ENCODE data around the gene ABHD3. TPM values are rescaled to one million over a fixed set of nuclear protein-coding genes. Genes with fewer than 3 reads are reported as not detected.
"Not testable (repeated sequence)": the region's sequence is repeated elsewhere in the genome, so short reads cannot be mapped to it uniquely, and the experiment has no call there.

The ABHD3 gene
- total RNA-seq, 2 experiments from 2014 or later = 17.8 to 18.0 TPM

DNA sequence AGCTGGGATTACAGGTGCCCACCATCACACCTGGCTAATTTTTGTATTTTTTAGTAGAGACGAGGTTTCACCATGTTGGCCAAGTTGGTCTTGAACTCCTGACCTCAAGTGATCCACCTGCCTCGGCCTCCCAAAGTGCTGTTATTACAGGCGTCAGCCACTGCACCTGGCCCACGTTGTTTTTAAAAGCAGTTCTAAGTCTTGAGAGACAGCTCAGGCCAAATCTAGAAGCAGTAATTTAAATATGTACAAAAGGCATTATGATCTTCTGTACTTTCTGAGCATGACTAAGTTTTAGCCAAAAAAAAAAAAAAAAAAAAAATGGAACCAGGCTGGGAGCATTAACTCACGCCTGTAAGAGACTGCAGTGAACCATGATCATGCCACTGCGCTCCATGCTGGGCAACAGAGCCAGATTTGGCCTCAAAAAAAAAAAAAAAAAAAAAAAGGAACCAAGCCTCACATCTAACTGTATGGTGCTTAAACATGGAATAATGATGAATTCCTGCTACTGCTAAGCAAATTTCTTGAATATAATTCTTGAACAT lies 4.0 kb downstream of the ABHD3 start:
- Mint-ChIP-seq H3K4me3 (no peak overlapping the region), H3K4me1 (ENCODE audit: low read depth) (peaks cover 19% of the 10 kb centered on the region), H3K36me3 (ENCODE audit: low read depth) (peaks cover 35% of the 10 kb centered on the region), H3K9me3 (no peaks in the 10 kb centered on the region), H3K27ac (no peak overlapping the region), H3K27me3 (no peaks in the 10 kb centered on the region)
- CTCF ChIA-PET = interaction anchor here (0.8 to 1.9 kb wide), 4 partner anchors 9 to 100 kb away, joined by 3 to 8 read pairs (median 4); partner anchors contain the start of gene ESCO1
- DNase-seq = no peak
- intact Hi-C loops (cut with micrococcal nuclease) = loop anchor here (10.0 kb wide), 1 partner anchor 86 kb away; the partner anchor contains the start of gene SNRPD1
- POLR2A ChIA-PET = interaction anchor here (1.2 kb wide), 1 partner anchor 87 kb away, joined by 3 read pairs; no protein-coding TSS in a partner anchor
- no peak for ATAC-seq
- TF ChIP-seq, protein P1, sequence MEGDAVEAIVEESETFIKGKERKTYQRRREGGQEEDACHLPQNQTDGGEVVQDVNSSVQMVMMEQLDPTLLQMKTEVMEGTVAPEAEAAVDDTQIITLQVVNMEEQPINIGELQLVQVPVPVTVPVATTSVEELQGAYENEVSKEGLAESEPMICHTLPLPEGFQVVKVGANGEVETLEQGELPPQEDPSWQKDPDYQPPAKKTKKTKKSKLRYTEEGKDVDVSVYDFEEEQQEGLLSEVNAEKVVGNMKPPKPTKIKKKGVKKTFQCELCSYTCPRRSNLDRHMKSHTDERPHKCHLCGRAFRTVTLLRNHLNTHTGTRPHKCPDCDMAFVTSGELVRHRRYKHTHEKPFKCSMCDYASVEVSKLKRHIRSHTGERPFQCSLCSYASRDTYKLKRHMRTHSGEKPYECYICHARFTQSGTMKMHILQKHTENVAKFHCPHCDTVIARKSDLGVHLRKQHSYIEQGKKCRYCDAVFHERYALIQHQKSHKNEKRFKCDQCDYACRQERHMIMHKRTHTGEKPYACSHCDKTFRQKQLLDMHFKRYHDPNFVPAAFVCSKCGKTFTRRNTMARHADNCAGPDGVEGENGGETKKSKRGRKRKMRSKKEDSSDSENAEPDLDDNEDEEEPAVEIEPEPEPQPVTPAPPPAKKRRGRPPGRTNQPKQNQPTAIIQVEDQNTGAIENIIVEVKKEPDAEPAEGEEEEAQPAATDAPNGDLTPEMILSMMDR (IDR thresholded peaks at IDR 0.05) = no peak

DNA sequence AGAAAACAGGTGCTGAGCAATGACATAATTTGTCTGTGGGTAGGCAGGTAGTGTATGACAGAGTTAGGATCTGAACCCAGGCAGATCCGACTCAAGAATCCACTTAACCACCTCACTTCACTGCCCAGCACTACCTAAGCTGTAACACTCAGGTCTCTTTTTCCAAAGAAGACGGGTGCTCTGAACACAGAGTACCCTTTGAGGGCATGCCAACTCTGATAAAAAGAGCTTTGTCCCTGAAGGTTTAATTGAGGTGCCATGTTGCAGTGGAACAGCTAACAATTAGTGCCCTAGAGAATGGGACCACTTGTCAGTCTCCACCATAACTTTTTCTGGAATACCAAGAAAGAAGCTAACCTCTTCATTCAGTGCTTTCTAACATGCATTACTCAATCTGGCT lies 11.3 kb downstream of the ABHD3 start:
- peaks cover 45% of the 10 kb centered on the region for H3K36me3 Mint-ChIP-seq (ENCODE audit: low read depth)
- DNase-seq (no peak), ATAC-seq (no peak)
- H3K4me1 Mint-ChIP-seq (ENCODE audit: low read depth) = peaks cover 2% of the 10 kb centered on the region
- ChIA-PET CTCF (interaction anchor here (1.4 kb wide), 1 partner anchor 93 kb away, joined by 5 read pairs; the partner anchor contains the start of gene ESCO1), POLR2A (interaction anchor here (0.6 to 0.8 kb wide), 2 partner anchors 80 to 222 kb away, joined by 3 to 4 read pairs; partner anchors contain the start of gene SNRPD1)
- no peaks in the 10 kb centered on the region for H3K27me3 Mint-ChIP-seq
- intact Hi-C loops (cut with micrococcal nuclease) = no loop called here
- no peak overlapping the region for H3K27ac Mint-ChIP-seq
- no peak overlapping the region for H3K4me3 Mint-ChIP-seq
- TF ChIP-seq, protein P1 (IDR thresholded peaks at IDR 0.05) = no peak
- peaks cover 6% of the 10 kb centered on the region for H3K9me3 Mint-ChIP-seq

DNA sequence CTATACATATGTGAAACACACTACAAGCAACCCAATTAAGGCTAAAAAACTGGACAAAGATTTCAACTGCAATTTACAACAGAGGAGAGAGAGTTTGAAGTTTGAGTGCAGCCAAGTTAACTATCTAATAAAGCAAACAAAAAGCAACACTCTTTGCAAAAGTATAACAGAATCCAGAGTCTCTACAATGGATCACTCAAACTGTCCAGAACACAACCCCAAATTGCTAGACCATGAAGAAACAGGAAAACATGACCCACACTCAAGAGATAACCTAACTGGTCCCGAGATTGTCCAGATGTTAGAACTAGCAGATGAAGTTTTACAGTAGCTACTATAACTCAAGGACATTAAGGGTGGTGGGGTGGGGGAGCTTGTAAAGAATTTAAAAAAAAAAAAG lies 14.8 kb downstream of the ABHD3 start:
- TF ChIP-seq, protein P1 (IDR thresholded peaks at IDR 0.05) = no peak

DNA sequence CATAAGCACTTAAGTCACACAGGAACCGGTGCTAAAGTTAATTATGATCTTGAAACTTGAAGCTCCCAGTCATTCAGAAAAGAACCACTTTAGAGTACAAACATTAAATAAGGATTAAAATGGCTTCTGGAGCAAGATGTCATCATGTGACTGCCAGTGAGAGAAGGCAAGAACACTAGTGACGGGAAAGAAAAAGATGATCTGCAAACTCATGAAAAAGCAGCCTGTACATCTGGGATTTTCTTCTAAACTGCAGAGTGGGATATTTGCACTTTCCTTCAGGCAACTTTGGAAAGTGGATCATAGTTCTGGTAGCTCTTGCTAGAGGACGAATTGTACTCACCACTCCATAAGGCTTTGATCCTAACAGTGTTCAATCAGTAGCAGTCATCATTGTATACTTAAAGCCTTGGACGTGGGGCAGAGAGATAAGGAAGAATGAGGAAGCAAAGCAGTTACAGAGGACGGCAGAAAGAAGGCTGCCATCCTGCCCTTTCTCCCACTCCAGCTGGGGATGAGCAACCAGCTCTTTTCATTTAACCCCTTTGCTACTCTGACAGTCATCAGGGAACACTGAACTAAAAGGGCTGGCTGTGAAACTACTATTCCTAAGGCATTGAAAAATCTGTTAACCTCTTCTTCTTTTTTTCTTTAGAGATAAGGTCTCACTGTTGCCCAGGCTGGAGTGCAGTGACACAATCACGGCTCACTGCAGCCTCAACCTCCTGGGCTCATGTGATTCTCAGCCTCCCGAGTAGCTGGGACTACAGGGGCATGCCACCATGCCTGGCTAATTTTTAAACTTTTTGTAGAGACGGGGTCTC lies 18.1 kb downstream of the ABHD3 start:
- H3K27ac Mint-ChIP-seq = no peak overlapping the region
- intact Hi-C loops (cut with micrococcal nuclease) = loop anchor here (10.0 kb wide), 1 partner anchor 168 kb away; no protein-coding TSS in a partner anchor
- TF ChIP-seq, protein P1 (IDR thresholded peaks at IDR 0.05) = no peak
- ChIA-PET CTCF (no interaction called here), POLR2A (interaction anchor here (0.9 to 1.9 kb wide), 3 partner anchors 18 to 87 kb away, joined by 3 to 5 read pairs (median 4); partner anchors contain the start of genes ABHD3 and SNRPD1)
- H3K36me3 Mint-ChIP-seq (ENCODE audit: low read depth) = peaks cover 33% of the 10 kb centered on the region
- peaks cover 12% of the 10 kb centered on the region for H3K4me1 Mint-ChIP-seq (ENCODE audit: low read depth)
- ATAC-seq (no peak), DNase-seq (no peak)
- H3K4me3 Mint-ChIP-seq = no peak overlapping the region
- H3K27me3 Mint-ChIP-seq = no peaks in the 10 kb centered on the region
- H3K9me3 Mint-ChIP-seq = peaks cover 4% of the 10 kb centered on the region

More for the DNA sequence above, 14.8 kb downstream of the ABHD3 start:
- CTCF ChIA-PET = no interaction called here
- intact Hi-C loops (cut with micrococcal nuclease) = loop anchor here (10.0 kb wide), 1 partner anchor 165 kb away; no protein-coding TSS in a partner anchor
- peaks cover 6% of the 10 kb centered on the region for H3K9me3 Mint-ChIP-seq
- H3K4me3 Mint-ChIP-seq = no peak overlapping the region
- POLR2A ChIA-PET = no interaction called here
- no peak for ATAC-seq
- no peaks in the 10 kb centered on the region for H3K27me3 Mint-ChIP-seq
- no peak for DNase-seq
- peaks cover 39% of the 10 kb centered on the region for H3K36me3 Mint-ChIP-seq (ENCODE audit: low read depth)
- no peak overlapping the region for H3K27ac Mint-ChIP-seq
- peaks cover 7% of the 10 kb centered on the region for H3K4me1 Mint-ChIP-seq (ENCODE audit: low read depth)

DNA sequence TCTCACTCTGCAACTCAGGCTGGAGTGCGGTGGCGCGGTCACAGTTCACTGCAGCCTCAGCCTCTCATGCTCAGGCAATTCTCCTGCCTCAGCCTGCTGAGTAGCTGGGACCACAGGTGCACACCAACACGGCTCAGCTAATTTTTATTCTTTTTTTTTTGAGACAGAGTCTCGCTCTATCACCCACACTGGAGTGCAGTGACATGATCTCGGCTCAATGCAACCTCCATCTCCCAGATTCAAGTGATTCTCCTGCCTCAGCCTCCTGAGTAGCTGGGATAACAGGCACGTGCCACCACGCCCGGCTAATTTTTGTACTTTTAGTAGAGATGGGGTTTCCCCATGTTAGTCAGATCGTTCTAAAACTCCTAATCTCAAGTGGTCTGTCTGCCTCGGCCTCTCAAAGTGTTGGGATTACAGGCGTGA lies 19.0 kb downstream of the ABHD3 start:
- not testable (repeated sequence) for DNase-seq, H3K27ac Mint-ChIP-seq, H3K9me3 Mint-ChIP-seq, H3K4me3 Mint-ChIP-seq, H3K27me3 Mint-ChIP-seq, ATAC-seq
- ChIA-PET CTCF (interaction anchor here (1.4 kb wide), 1 partner anchor 196 kb away, joined by 3 read pairs; no protein-coding TSS in a partner anchor), POLR2A (interaction anchor here (0.9 to 1.9 kb wide), 3 partner anchors 19 to 86 kb away, joined by 3 to 5 read pairs (median 4); partner anchors contain the start of genes ABHD3 and SNRPD1)
- Mint-ChIP-seq H3K4me1 (ENCODE audit: low read depth) (peaks cover 12% of the 10 kb centered on the region), H3K36me3 (ENCODE audit: low read depth) (peaks cover 25% of the 10 kb centered on the region)
- intact Hi-C loops (cut with micrococcal nuclease) = loop anchor here (10.0 kb wide), 1 partner anchor 169 kb away; no protein-coding TSS in a partner anchor

Data from activated CD8-positive, alpha-beta T cell treated with anti-CD3 and anti-CD28 coated beads for 36 hours (primary cell).